GM12892 (cell line): Measurements from ENCODE around the gene EBLN2.

Experiments used
- POLR2AphosphoS5 ChIP-seq: IDR thresholded peaks from 2 replicates; pipeline ENCODE4 v1.6.1; 2011; ENCODE audit warnings: low read depth, low read length, control low read depth
- TAF1 ChIP-seq: IDR thresholded peaks from 2 replicates; pipeline ENCODE4 v1.6.1; 2011; ENCODE audit warnings: low read depth, mild to moderate bottlenecking, control low read depth, low read length, borderline replicate concordance

- TF ChIP-seq POLR2AphosphoS5 (no peak), TAF1 (no peak)
These were observed 9.5 kb downstream of the EBLN2 start for GRCh38 chr3:73070675-73071575.
